ENCODE measurements around the gene C2orf80. TPM values are rescaled to one million over a fixed set of nuclear protein-coding genes. Genes with fewer than 3 reads are reported as not detected.

Gene C2orf80
- total and polyA plus RNA-seq, 2 experiments from 2014 or later: 0.92 TPM; not detected in 1

DNA sequence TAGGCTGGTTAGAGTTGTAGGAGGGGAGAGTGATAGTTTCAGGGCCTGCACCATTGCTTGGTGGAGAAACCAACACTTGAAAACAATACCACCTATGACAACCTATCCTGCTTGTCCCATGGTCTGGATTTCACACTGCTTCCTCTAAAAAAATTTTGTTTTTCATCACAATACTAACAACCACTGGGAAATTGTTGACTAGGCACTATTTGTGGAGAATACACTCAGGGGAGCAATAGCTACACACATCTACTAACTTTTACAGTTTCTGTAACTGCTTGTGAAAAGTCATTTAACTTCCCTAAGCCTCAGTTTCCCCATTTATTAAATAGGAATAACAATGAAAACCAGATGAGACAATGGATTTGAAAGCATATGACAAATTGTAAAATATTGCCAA is 39.7 kb downstream of the C2orf80 start (continued):
- TF ChIP-seq, protein P1, sequence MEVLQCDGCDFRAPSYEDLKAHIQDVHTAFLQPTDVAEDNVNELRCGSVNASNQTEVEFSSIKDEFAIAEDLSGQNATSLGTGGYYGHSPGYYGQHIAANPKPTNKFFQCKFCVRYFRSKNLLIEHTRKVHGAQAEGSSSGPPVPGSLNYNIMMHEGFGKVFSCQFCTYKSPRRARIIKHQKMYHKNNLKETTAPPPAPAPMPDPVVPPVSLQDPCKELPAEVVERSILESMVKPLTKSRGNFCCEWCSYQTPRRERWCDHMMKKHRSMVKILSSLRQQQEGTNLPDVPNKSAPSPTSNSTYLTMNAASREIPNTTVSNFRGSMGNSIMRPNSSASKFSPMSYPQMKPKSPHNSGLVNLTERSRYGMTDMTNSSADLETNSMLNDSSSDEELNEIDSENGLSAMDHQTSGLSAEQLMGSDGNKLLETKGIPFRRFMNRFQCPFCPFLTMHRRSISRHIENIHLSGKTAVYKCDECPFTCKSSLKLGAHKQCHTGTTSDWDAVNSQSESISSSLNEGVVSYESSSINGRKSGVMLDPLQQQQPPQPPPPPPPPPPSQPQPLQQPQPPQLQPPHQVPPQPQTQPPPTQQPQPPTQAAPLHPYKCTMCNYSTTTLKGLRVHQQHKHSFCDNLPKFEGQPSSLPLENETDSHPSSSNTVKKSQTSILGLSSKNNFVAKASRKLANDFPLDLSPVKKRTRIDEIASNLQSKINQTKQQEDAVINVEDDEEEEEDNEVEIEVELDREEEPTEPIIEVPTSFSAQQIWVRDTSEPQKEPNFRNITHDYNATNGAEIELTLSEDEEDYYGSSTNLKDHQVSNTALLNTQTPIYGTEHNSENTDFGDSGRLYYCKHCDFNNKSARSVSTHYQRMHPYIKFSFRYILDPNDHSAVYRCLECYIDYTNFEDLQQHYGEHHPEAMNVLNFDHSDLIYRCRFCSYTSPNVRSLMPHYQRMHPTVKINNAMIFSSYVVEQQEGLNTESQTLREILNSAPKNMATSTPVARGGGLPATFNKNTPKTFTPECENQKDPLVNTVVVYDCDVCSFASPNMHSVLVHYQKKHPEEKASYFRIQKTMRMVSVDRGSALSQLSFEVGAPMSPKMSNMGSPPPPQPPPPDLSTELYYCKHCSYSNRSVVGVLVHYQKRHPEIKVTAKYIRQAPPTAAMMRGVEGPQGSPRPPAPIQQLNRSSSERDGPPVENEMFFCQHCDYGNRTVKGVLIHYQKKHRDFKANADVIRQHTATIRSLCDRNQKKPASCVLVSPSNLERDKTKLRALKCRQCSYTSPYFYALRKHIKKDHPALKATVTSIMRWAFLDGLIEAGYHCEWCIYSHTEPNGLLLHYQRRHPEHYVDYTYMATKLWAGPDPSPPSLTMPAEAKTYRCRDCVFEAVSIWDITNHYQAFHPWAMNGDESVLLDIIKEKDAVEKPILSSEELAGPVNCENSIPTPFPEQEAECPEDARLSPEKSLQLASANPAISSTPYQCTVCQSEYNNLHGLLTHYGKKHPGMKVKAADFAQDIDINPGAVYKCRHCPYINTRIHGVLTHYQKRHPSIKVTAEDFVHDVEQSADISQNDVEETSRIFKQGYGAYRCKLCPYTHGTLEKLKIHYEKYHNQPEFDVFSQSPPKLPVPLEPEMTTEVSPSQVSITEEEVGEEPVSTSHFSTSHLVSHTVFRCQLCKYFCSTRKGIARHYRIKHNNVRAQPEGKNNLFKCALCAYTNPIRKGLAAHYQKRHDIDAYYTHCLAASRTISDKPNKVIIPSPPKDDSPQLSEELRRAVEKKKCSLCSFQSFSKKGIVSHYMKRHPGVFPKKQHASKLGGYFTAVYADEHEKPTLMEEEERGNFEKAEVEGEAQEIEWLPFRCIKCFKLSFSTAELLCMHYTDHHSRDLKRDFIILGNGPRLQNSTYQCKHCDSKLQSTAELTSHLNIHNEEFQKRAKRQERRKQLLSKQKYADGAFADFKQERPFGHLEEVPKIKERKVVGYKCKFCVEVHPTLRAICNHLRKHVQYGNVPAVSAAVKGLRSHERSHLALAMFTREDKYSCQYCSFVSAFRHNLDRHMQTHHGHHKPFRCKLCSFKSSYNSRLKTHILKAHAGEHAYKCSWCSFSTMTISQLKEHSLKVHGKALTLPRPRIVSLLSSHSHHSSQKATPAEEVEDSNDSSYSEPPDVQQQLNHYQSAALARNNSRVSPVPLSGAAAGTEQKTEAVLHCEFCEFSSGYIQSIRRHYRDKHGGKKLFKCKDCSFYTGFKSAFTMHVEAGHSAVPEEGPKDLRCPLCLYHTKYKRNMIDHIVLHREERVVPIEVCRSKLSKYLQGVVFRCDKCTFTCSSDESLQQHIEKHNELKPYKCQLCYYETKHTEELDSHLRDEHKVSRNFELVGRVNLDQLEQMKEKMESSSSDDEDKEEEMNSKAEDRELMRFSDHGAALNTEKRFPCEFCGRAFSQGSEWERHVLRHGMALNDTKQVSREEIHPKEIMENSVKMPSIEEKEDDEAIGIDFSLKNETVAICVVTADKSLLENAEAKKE (CRISPR knock-in tag; IDR thresholded peaks at IDR 0.05): no peak
- no peak for TF ChIP-seq STAT1 (IDR thresholded peaks at IDR 0.05; ENCODE audit: unreplicated experiment)
- no peak for TF ChIP-seq CREB1 (CRISPR knock-in tag; IDR thresholded peaks at IDR 0.05; ENCODE audit: low read depth)
- no peak for TF ChIP-seq ZNF114 (CRISPR knock-in tag; IDR thresholded peaks at IDR 0.05)
- no peak for TF ChIP-seq NANOG (IDR thresholded peaks at IDR 0.05; ENCODE audit: borderline replicate concordance)
- no peak for TF ChIP-seq JUNB (IDR thresholded peaks at IDR 0.05; ENCODE audit: unreplicated experiment)
- no peak for TF ChIP-seq EZH2phosphoT487 (IDR thresholded peaks at IDR 0.05; ENCODE audit: unreplicated experiment)
- TF ChIP-seq, protein P2, sequence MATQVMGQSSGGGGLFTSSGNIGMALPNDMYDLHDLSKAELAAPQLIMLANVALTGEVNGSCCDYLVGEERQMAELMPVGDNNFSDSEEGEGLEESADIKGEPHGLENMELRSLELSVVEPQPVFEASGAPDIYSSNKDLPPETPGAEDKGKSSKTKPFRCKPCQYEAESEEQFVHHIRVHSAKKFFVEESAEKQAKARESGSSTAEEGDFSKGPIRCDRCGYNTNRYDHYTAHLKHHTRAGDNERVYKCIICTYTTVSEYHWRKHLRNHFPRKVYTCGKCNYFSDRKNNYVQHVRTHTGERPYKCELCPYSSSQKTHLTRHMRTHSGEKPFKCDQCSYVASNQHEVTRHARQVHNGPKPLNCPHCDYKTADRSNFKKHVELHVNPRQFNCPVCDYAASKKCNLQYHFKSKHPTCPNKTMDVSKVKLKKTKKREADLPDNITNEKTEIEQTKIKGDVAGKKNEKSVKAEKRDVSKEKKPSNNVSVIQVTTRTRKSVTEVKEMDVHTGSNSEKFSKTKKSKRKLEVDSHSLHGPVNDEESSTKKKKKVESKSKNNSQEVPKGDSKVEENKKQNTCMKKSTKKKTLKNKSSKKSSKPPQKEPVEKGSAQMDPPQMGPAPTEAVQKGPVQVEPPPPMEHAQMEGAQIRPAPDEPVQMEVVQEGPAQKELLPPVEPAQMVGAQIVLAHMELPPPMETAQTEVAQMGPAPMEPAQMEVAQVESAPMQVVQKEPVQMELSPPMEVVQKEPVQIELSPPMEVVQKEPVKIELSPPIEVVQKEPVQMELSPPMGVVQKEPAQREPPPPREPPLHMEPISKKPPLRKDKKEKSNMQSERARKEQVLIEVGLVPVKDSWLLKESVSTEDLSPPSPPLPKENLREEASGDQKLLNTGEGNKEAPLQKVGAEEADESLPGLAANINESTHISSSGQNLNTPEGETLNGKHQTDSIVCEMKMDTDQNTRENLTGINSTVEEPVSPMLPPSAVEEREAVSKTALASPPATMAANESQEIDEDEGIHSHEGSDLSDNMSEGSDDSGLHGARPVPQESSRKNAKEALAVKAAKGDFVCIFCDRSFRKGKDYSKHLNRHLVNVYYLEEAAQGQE (IDR thresholded peaks at IDR 0.05; ENCODE audit: unreplicated experiment): no peak
- no peak for TF ChIP-seq EZH2 (IDR thresholded peaks at IDR 0.05; ENCODE audit: low read depth, unreplicated experiment)

All from GM23338 (cell line).